Skin of body (tissue), 3 donors: Measurements from ENCODE around the gene MYMX. TPM values are rescaled to one million over a fixed set of nuclear protein-coding genes. Genes with fewer than 3 reads are reported as not detected.

Source experiments
- DNase-seq: peaks from one replicate; lab custom pipeline; 2025; lab: John Stamatoyannopoulos, UW
- small RNA-seq: library from RNA; depleted of rRNA; stranded (forward); fragments of <200 nt; gene quantifications from one replicate; pipeline ENCODE3, GENCODE V24; 2014; ENCODE audit warnings: low replicate concordance
- total RNA-seq: library from RNA; depleted of rRNA; stranded (reverse); fragments of >200 nt; gene quantifications from one replicate; pipeline ENCODE4 v1.2.3, GENCODE V29; 2014

MYMX gene
- total RNA-seq, 1 donor from 2014 or later: 0.49 TPM

GRCh38 chr6:44264154-44265006 lies 47.7 kb downstream of the MYMX start:
- DNase-seq: no peak

- peak; percentile 77 for DNase-seq
Measured at GRCh38 chr6:44265007-44265721, 48.4 kb downstream of the MYMX start, which contains the start of gene NFKBIE. Gene NFKBIE, minus strand, starts transcription at chr6:44265551. Its CDS starts 205 bp downstream, at chr6:44265346.

- DNase-seq: no peak
Measured at GRCh38 chr6:44265722-44266233, 49.1 kb downstream of the MYMX start.

- DNase-seq: no peak
Measured at GRCh38 chr6:44266347-44266746, 49.6 kb downstream of the MYMX start.

- DNase-seq: no peak
Measured at GRCh38 chr6:44267252-44267651, 50.5 kb downstream of the MYMX start.

Small RNAs within 50 kb of the gene (small RNA-seq; reads per million reads assigned to genes)
- not detected for gene RN7SL811P

Other genes starting within 250 kb of the MYMX start
- gene MRPL14, start 89.5 kb upstream of the MYMX start, total RNA-seq: 32.3 TPM
- 16.2 TPM for gene TMEM63B, start 89.4 kb upstream of the MYMX start, total RNA-seq
- 0.89 TPM for gene CAPN11, start 58.1 kb upstream of the MYMX start, total RNA-seq
- gene SLC29A1, start 6.7 kb downstream of the MYMX start, total RNA-seq: 21.3 TPM
- 326 TPM for gene HSP90AB1, start 30.2 kb downstream of the MYMX start, total RNA-seq
- gene SLC35B2, start 40.6 kb downstream of the MYMX start, total RNA-seq: 26.1 TPM
- gene NFKBIE, start 48.6 kb downstream of the MYMX start, total RNA-seq: 7.2 TPM
- 0.10 TPM for gene TMEM151B, start 53.5 kb downstream of the MYMX start, total RNA-seq
- gene AARS2, start 96.4 kb downstream of the MYMX start, total RNA-seq: 14.2 TPM
- gene SPATS1, start 125.7 kb downstream of the MYMX start, total RNA-seq: not detected
- 23.3 TPM for gene CDC5L, start 170.8 kb downstream of the MYMX start, total RNA-seq